Effector CD4-positive, alpha-beta T cell (primary cell): Measurements from ENCODE around the gene PFDN1.
"Not testable (repeated sequence)": the region's sequence is repeated elsewhere in the genome, so short reads cannot be mapped to it uniquely, and the experiment has no call there.

Source experiments
- DNase-seq: peaks from one replicate; pipeline ENCODE4 v3.0.0-alpha.2; 2020
- total RNA-seq: gene quantifications from one replicate; lab custom pipeline; 2026; lab: John Stamatoyannopoulos, UW

The PFDN1 gene
- 20.3 reads per million, percentile 47 among the genes with 10 or more reads in this experiment for total RNA-seq

GRCh38 chr5:140302786-140303639 lies at the start of gene PFDN1:
Gene PFDN1, minus strand, starts transcription at chr5:140303101. Its CDS starts 28 bp downstream, at chr5:140303073.
- DNase-seq = peak; percentile 88

- peak; percentile 66 for DNase-seq
Observed at GRCh38 chr5:140351609-140352334, 48.9 kb upstream of the PFDN1 start.

- DNase-seq = no peak
Observed at GRCh38 chr5:140349244-140349643, 46.3 kb upstream of the PFDN1 start.

GRCh38 chr5:140348104-140348503 lies 45.2 kb upstream of the PFDN1 start:
- DNase-seq = no peak

- DNase-seq = no peak
Observed at GRCh38 chr5:140347360-140347759, 44.5 kb upstream of the PFDN1 start.

- peak; percentile 27 for DNase-seq
Observed at GRCh38 chr5:140346348-140347221, 43.7 kb upstream of the PFDN1 start, which contains the start of gene HBEGF. Gene HBEGF, minus strand, starts transcription at chr5:140346603. Its CDS starts 275 bp downstream, at chr5:140346328.

GRCh38 chr5:140345919-140346347 lies 43.0 kb upstream of the PFDN1 start:
- DNase-seq = no peak

GRCh38 chr5:140344683-140345423 lies 42.0 kb upstream of the PFDN1 start:
- DNase-seq = no peak

GRCh38 chr5:140343849-140344248 lies 40.9 kb upstream of the PFDN1 start:
- not testable (repeated sequence) for DNase-seq

- no peak for DNase-seq
Observed at GRCh38 chr5:140342896-140343295, 40.0 kb upstream of the PFDN1 start.

GRCh38 chr5:140342287-140342686 lies 39.4 kb upstream of the PFDN1 start:
- no peak for DNase-seq

GRCh38 chr5:140341591-140341990 lies 38.7 kb upstream of the PFDN1 start:
- no peak for DNase-seq

- no peak for DNase-seq
Observed at GRCh38 chr5:140340605-140341121, 37.8 kb upstream of the PFDN1 start.

GRCh38 chr5:140339636-140340035 lies 36.7 kb upstream of the PFDN1 start:
- DNase-seq = no peak

GRCh38 chr5:140338908-140339307 lies 36.0 kb upstream of the PFDN1 start:
- no peak for DNase-seq

GRCh38 chr5:140338336-140338735 lies 35.4 kb upstream of the PFDN1 start:
- DNase-seq = no peak

GRCh38 chr5:140337880-140338279 lies 35.0 kb upstream of the PFDN1 start:
- DNase-seq = no peak

GRCh38 chr5:140336388-140336787 lies 33.5 kb upstream of the PFDN1 start:
- no peak for DNase-seq

GRCh38 chr5:140331638-140332037 lies 28.7 kb upstream of the PFDN1 start:
- DNase-seq = no peak

- DNase-seq = no peak
Observed at GRCh38 chr5:140329739-140330481, 27.0 kb upstream of the PFDN1 start.
